Panc1 (cell line): ENCODE measurements around the gene ATP6V0B. TPM values are rescaled to one million over a fixed set of nuclear protein-coding genes. Genes with fewer than 3 reads are reported as not detected.

Experiments used
- ATAC-seq: fragments of 200-7000 bp; cut with Tn5 transposase; 2 replicates; pipeline ENCODE4 v1.9.1; 2020; ENCODE audit warnings: mild to moderate bottlenecking, moderate library complexity
- BruUV-seq: library from RNA; stranded (reverse); fragments of 400-500 nt; replicated peaks from 2 replicates; lab custom pipeline; 2021; lab: Mats Ljungman, UMichigan
- CTCF ChIA-PET: fragments of 300-600 bp; sonication (Branson Sonifier 250); formaldehyde crosslinking; loops from one replicate; lab custom pipeline; 2022; ENCODE audit warnings: antibody characterized with exemption; lab: Charles Lee
- POLR2A ChIA-PET: fragments of 300-600 bp; sonication (Branson Sonifier 250); formaldehyde crosslinking; loops from one replicate; lab custom pipeline; 2022; ENCODE audit warnings: antibody characterized with exemption; lab: Charles Lee
- DNase-seq: peaks from one replicate; pipeline ENCODE4 v3.0.0-alpha.2; 2010; ENCODE audit warnings: low read depth, low spot score
- H3K27ac ChIP-seq: 2 replicates; pipeline ENCODE4 v1.5.1; 2011; ENCODE audit warnings: mild to moderate bottlenecking, low read length, inconsistent platforms
- H3K27me3 ChIP-seq: fragments of 200-500 bp; sonication (Bioruptor generic); 2 replicates; pipeline ENCODE4 v1.6.0; 2014; ENCODE audit warnings: low read length, inconsistent platforms; ENCODE audit not compliant: control insufficient read depth, insufficient read depth
- H3K36me3 ChIP-seq: fragments of 200-500 bp; sonication (Bioruptor generic); 2 replicates; pipeline ENCODE4 v1.5.1; 2014; ENCODE audit warnings: inconsistent platforms, mild to moderate bottlenecking, low read length, moderate library complexity; ENCODE audit not compliant: control insufficient read depth, insufficient read depth
- H3K4me1 ChIP-seq: 2 replicates; pipeline ENCODE4 v1.5.1; 2011; ENCODE audit warnings: inconsistent platforms, mild to moderate bottlenecking, low read length, moderate library complexity; ENCODE audit not compliant: control insufficient read depth, insufficient read depth
- H3K4me3 ChIP-seq, 2 experiments: 2 replicates each; pipeline ENCODE4 v1.5.1; 2011 to 2012; ENCODE audit warnings: low read depth in 2 of 2, low read length in 2 of 2, mild to moderate bottlenecking in 2 of 2, inconsistent platforms in 1 of 2, moderate library complexity in 1 of 2
- H3K9me3 ChIP-seq: fragments of 200-500 bp; sonication (Bioruptor generic); 2 replicates; pipeline ENCODE4 v1.5.1; 2014; ENCODE audit warnings: low read depth, mild to moderate bottlenecking, inconsistent platforms, low read length, moderate library complexity; ENCODE audit not compliant: control insufficient read depth, insufficient read depth
- POLR2AphosphoS5 ChIP-seq: IDR thresholded peaks from 2 replicates; pipeline ENCODE4 v1.6.1; 2012; ENCODE audit warnings: mild to moderate bottlenecking, low read depth, low read length, moderate library complexity
- SIN3A ChIP-seq: IDR thresholded peaks from 2 replicates; pipeline ENCODE4 v1.6.1; 2012; ENCODE audit warnings: low read depth, mild to moderate bottlenecking, low read length, moderate library complexity, borderline replicate concordance; ENCODE audit not compliant: insufficient read depth
- TCF7L2 ChIP-seq: IDR thresholded peaks from 2 replicates; pipeline ENCODE4 v1.6.1; 2011; ENCODE audit warnings: mild to moderate bottlenecking, low read depth, low read length, inconsistent platforms
- in situ Hi-C: cut with HindIII; loops from 2 replicates; pipeline ENCODE4 v1.10.0; 2016; ENCODE audit warnings: low sequenced_read_pairs, low pct_unique_long_range_greater_than_20kb
- intact Hi-C: fragments of 100-400 bp; cut with micrococcal nuclease; formaldehyde crosslinking; loops from one replicate; pipeline ENCODE4 v1.10.0; 2022; ENCODE audit not compliant: unreplicated experiment
- total RNA-seq: library from RNA; stranded (reverse); gene quantifications from one replicate; pipeline ENCODE4 v1.2.1, GENCODE V29; 2021; ENCODE audit not compliant: unreplicated experiment
- TF ChIP-seq, protein P1 (sequence below), 2 experiments: IDR thresholded peaks; 2 replicates each; pipeline ENCODE4 v1.6.1; 2011 to 2012; ENCODE audit warnings: low read depth in 2 of 2, control low read depth in 1 of 2, low read length in 1 of 2, mild to moderate bottlenecking in 1 of 2, moderate library complexity in 1 of 2; ENCODE audit not compliant: insufficient read depth in 1 of 2
- TF ChIP-seq, protein P2 (sequence below): fragments of 450-650 bp; IDR thresholded peaks from 2 replicates; pipeline ENCODE4 v1.5.1; 2017; ENCODE audit warnings: mild to moderate bottlenecking

The ATP6V0B gene
- total RNA-seq, 1 experiment from 2014 or later, result 134 TPM

DNA sequence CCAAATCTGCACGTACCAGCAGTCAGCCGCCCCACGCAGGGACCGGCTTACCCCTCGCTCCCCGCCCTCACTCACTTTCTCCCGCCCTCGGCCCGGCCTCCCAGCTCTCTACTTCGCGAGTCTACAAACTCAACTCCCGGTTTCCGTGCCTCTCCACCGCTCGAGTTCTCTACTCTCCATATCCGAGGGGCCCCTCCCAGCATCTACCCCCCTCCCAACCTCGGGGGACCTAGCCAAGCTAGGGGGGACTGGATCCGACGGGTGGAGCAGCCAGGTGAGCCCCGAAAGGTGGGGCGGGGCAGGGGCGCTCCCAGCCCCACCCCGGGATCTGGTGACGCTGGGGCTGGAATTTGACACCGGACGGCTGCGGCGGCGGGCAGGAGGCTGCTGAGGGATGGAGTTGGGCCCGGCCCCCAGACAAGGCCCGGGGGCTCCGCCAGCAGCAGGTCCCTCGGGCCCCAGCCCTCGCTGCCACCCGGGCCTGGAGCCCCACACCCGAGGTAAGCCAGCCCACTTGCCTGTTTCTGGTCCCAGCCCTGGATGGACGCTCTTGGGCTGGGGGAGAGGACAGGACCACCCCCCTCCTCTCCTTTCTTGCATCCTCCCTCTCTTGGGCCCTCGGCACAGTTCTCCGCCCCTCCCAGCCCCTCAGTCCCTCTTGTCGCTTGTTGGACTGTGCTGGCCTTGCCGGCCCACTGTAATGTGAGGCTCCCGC, 41.2 kb upstream of the ATP6V0B start, which contains the start of gene ARTN:
ARTN (plus strand) TSS at position 416 of the 715 bp plus-strand sequence. CDS start 1,856 bp downstream, outside the sequence.
- CTCF ChIA-PET, result interaction anchor here (0.5 to 3.5 kb wide), 3 partner anchors 80 to 684 kb away, joined by 3 to 84 read pairs (median 5); no protein-coding TSS in a partner anchor
- H3K4me1 ChIP-seq, result peaks cover 17% of the 10 kb centered on the region
- no TSS peak for BruUV-seq
- no peaks in the 10 kb centered on the region for H3K27me3 ChIP-seq
- H3K27ac ChIP-seq, result peak within 1 kb of the TSS; percentile 40; the same call in 1 of the 2 replicates
- H3K4me3 ChIP-seq, result no peak within 1 kb of the TSS
- H3K36me3 ChIP-seq, result no peaks in the 10 kb centered on the region
- no peaks in the 10 kb centered on the region for H3K9me3 ChIP-seq
- intact Hi-C loops, result loop anchor here (2.0 to 10.0 kb wide), 2 partner anchors 171 to 409 kb away; no protein-coding TSS in a partner anchor
- POLR2A ChIA-PET, result no interaction called here
- in situ Hi-C loops, result loop anchor here (25.0 kb wide), 1 partner anchor 171 kb away; no protein-coding TSS in a partner anchor
- ATAC-seq (no peak), DNase-seq (no peak)
- no peak for TF ChIP-seq TCF7L2
- no peak for TF ChIP-seq SIN3A
- TF ChIP-seq, protein P1, sequence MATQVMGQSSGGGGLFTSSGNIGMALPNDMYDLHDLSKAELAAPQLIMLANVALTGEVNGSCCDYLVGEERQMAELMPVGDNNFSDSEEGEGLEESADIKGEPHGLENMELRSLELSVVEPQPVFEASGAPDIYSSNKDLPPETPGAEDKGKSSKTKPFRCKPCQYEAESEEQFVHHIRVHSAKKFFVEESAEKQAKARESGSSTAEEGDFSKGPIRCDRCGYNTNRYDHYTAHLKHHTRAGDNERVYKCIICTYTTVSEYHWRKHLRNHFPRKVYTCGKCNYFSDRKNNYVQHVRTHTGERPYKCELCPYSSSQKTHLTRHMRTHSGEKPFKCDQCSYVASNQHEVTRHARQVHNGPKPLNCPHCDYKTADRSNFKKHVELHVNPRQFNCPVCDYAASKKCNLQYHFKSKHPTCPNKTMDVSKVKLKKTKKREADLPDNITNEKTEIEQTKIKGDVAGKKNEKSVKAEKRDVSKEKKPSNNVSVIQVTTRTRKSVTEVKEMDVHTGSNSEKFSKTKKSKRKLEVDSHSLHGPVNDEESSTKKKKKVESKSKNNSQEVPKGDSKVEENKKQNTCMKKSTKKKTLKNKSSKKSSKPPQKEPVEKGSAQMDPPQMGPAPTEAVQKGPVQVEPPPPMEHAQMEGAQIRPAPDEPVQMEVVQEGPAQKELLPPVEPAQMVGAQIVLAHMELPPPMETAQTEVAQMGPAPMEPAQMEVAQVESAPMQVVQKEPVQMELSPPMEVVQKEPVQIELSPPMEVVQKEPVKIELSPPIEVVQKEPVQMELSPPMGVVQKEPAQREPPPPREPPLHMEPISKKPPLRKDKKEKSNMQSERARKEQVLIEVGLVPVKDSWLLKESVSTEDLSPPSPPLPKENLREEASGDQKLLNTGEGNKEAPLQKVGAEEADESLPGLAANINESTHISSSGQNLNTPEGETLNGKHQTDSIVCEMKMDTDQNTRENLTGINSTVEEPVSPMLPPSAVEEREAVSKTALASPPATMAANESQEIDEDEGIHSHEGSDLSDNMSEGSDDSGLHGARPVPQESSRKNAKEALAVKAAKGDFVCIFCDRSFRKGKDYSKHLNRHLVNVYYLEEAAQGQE (IDR thresholded peaks at IDR 0.05; ENCODE audit: insufficient read depth in 1 of 2, low read depth in 2 of 2, low read length in 1 of 2), result no peak
- TF ChIP-seq, protein P2, sequence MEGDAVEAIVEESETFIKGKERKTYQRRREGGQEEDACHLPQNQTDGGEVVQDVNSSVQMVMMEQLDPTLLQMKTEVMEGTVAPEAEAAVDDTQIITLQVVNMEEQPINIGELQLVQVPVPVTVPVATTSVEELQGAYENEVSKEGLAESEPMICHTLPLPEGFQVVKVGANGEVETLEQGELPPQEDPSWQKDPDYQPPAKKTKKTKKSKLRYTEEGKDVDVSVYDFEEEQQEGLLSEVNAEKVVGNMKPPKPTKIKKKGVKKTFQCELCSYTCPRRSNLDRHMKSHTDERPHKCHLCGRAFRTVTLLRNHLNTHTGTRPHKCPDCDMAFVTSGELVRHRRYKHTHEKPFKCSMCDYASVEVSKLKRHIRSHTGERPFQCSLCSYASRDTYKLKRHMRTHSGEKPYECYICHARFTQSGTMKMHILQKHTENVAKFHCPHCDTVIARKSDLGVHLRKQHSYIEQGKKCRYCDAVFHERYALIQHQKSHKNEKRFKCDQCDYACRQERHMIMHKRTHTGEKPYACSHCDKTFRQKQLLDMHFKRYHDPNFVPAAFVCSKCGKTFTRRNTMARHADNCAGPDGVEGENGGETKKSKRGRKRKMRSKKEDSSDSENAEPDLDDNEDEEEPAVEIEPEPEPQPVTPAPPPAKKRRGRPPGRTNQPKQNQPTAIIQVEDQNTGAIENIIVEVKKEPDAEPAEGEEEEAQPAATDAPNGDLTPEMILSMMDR, result no peak
- no peak for TF ChIP-seq POLR2AphosphoS5

DNA sequence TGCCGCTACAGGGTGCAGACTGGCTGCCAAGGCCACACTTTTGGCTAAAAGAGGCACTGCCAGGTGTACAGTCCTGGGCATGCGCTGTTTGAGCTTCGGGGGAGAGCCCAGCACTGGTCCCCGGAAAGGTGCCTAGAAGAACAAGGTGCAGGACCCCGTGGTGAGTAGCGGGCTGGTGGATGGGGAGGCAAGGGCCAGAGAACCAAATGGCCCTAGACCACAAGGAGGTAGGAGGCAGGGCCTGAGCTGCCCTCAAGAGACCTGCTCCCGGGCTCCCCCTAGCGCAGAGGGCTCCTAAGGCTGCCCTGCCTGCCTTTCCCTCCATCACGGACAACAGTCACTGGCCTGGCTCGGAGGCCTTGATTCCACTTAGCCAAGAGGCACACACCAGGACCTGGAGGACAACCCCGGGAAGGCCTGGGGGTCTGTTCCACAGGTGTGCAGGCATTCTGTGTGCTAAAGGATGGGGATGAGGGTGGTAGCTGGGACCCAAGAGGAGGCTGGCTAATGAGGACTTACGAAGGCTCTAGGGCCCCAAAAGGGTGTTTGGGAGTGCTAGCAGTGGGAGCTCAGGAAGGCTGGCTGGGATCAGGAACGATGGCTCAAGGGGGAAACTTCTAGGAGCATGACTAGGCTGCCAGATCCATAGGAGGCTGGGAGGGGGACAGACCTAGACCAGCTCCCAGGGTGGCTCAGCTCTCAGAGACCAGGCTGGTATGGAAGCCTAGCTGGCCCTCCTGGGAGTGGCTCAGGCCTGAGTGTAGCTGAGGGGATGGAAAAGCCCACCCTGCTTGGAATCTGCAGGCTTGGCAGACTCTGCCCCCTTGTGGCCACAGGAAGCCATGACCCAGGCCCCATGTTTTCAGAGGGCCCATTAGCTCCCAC, 40.4 kb upstream of the ATP6V0B start:
- ChIA-PET CTCF (interaction anchor here (0.6 to 3.5 kb wide), 17 partner anchors 10 to 281 kb away, joined by 3 to 84 read pairs (median 3); no protein-coding TSS in a partner anchor), POLR2A (interaction anchor here (0.6 to 0.9 kb wide), 2 partner anchors 70 to 171 kb away, joined by 3 read pairs; no protein-coding TSS in a partner anchor)
- DNase-seq, result no peak
- TF ChIP-seq, protein P2, result peak; percentile 93
- TF ChIP-seq, protein P1 (IDR thresholded peaks at IDR 0.05; ENCODE audit: insufficient read depth in 1 of 2, low read depth in 2 of 2, low read length in 1 of 2), result no peak
- TF ChIP-seq SIN3A, result no peak
- peak; percentile 59 for ATAC-seq
- H3K4me3 ChIP-seq, result no peak overlapping the region
- peaks cover 16% of the 10 kb centered on the region for H3K4me1 ChIP-seq
- H3K27me3 ChIP-seq, result no peaks in the 10 kb centered on the region
- H3K36me3 ChIP-seq, result no peaks in the 10 kb centered on the region
- intact Hi-C loops, result loop anchor here (2.0 to 10.0 kb wide), 2 partner anchors 172 to 410 kb away; no protein-coding TSS in a partner anchor
- in situ Hi-C loops, result loop anchor here (25.0 kb wide), 1 partner anchor 172 kb away; no protein-coding TSS in a partner anchor
- peak overlapping the region; percentile 40; the same call in 1 of the 2 replicates for H3K27ac ChIP-seq
- no TSS peak for BruUV-seq
- H3K9me3 ChIP-seq, result no peaks in the 10 kb centered on the region
